ENCODE results near the gene SMS. TPM values are rescaled to one million over a fixed set of nuclear protein-coding genes. Genes with fewer than 3 reads are reported as not detected.

SMS gene
- total RNA-seq, 4 donors from 2014 or later, result 44.6 to 74.3 (median 49.1) TPM

- TF ChIP-seq CTCF (IDR thresholded peaks at IDR 0.05; ENCODE audit: low read depth), result no peak
These were observed 31.5 kb downstream of the SMS start for GRCh38 chrX:21972046-21972445.

GRCh38 chrX:21972721-21973120, 32.2 kb downstream of the SMS start:
- no peak for TF ChIP-seq CTCF (IDR thresholded peaks at IDR 0.05; ENCODE audit: low read depth)

GRCh38 chrX:21973321-21974010, 33.0 kb downstream of the SMS start:
- no peak for TF ChIP-seq CTCF (IDR thresholded peaks at IDR 0.05; ENCODE audit: low read depth)

GRCh38 chrX:21974011-21974385, 33.5 kb downstream of the SMS start:
- TF ChIP-seq CTCF (IDR thresholded peaks at IDR 0.05; ENCODE audit: low read depth), result no peak

- no peak for TF ChIP-seq CTCF (IDR thresholded peaks at IDR 0.05; ENCODE audit: low read depth)
These were observed 34.7 kb downstream of the SMS start for GRCh38 chrX:21975242-21975641.

GRCh38 chrX:21975812-21976211, 35.3 kb downstream of the SMS start:
- no peak for TF ChIP-seq CTCF (IDR thresholded peaks at IDR 0.05; ENCODE audit: low read depth)

- TF ChIP-seq CTCF (IDR thresholded peaks at IDR 0.05; ENCODE audit: low read depth), result no peak
These were observed 37.8 kb downstream of the SMS start for GRCh38 chrX:21978346-21978745.
